ENCODE results near the gene ACTR1B.

- no peak for TF ChIP-seq POLR2A (IDR thresholded peaks at IDR 0.05)
- no peak for TF ChIP-seq CTCF (IDR thresholded peaks at IDR 0.05)
Measured at GRCh38 chr2:97698530-97698929, 34.7 kb upstream of the ACTR1B start.

Data from lower leg skin (tissue), 3 donors.